Endothelial cell of umbilical vein (primary cell): ENCODE results near the gene OR51E2. TPM values are rescaled to one million over a fixed set of nuclear protein-coding genes. Genes with fewer than 3 reads are reported as not detected.

ENCODE experiments used
- BruUV-seq: library from RNA; stranded (reverse); fragments of 400-500 nt; replicated peaks from 2 replicates; lab custom pipeline; 2021; lab: Mats Ljungman, UMichigan
- CTCF ChIA-PET: fragments of 300-600, 350-600 bp; sonication (Branson Sonifier 250); formaldehyde crosslinking; loops from one replicate; lab custom pipeline; 2021; ENCODE audit warnings: antibody characterized with exemption, inconsistent platforms; lab: Charles Lee
- POLR2A ChIA-PET: fragments of 300-600, 350-600 bp; sonication (Branson Sonifier 250); formaldehyde crosslinking; loops from one replicate; lab custom pipeline; 2021; ENCODE audit warnings: antibody characterized with exemption, inconsistent platforms; lab: Charles Lee
- DNase-seq: peaks from one replicate; pipeline ENCODE4 v3.0.0-alpha.2; 2011; ENCODE audit warnings: low read depth, low spot score
- FAIRE-seq: peaks from 2 replicates; lab custom pipeline; 2011; peaks lifted over from hg19 to GRCh38; lab: Jason Lieb, UNC
- H2AFZ ChIP-seq: 2 replicates; pipeline ENCODE4 v1.6.0; 2012; ENCODE audit warnings: low read depth, low read length, control low read depth, inconsistent platforms
- H3K27ac ChIP-seq: 2 replicates; pipeline ENCODE4 v1.5.1; 2011; ENCODE audit warnings: low read depth, mild to moderate bottlenecking, control low read depth, low read length, moderate library complexity; ENCODE audit not compliant: insufficient read depth
- H3K27me3 ChIP-seq, 2 experiments: 2 replicates each; pipeline versions ENCODE4 v1.6.0 to v1.6.1; 2011; ENCODE audit warnings: low read length in 2 of 2, mixed read lengths in 1 of 2; ENCODE audit not compliant: control insufficient read depth in 2 of 2, insufficient read depth in 2 of 2
- H3K36me3 ChIP-seq, 2 experiments: 2 replicates in 1 of 2; 3 replicates in 1 of 2; pipeline ENCODE4 v1.5.1; 2011; ENCODE audit warnings: low read length in 2 of 2, mild to moderate bottlenecking in 1 of 2, moderate library complexity in 1 of 2; ENCODE audit not compliant: control insufficient read depth in 2 of 2, insufficient read depth in 2 of 2; ENCODE audit errors: extremely low read depth in 1 of 2
- H3K4me1 ChIP-seq: 3 replicates; pipeline ENCODE4 v1.5.1; 2011; ENCODE audit warnings: mild to moderate bottlenecking, low read length; ENCODE audit not compliant: control insufficient read depth, insufficient read depth; ENCODE audit errors: extremely low read depth
- H3K4me2 ChIP-seq: 2 replicates; pipeline ENCODE4 v1.6.1; 2011; ENCODE audit warnings: low read length, control low read depth, mixed read lengths; ENCODE audit not compliant: insufficient read depth
- H3K4me3 ChIP-seq, 3 experiments: fragments of 200-600 bp in 1 of 3; sonication (generic), shearing (Covaris generic) in 1 of 3; replicated peaks in 1 of 3; 2 replicates each; pipeline ENCODE4 v1.5.1; 2011 to 2016; ENCODE audit warnings: control low read depth in 3 of 3, low read length in 3 of 3, mild to moderate bottlenecking in 2 of 3, inconsistent platforms in 1 of 3, low read depth in 1 of 3, moderate library complexity in 1 of 3; ENCODE audit not compliant: insufficient read depth in 1 of 3
- H3K79me2 ChIP-seq: 2 replicates; pipeline ENCODE4 v1.6.0; 2012; ENCODE audit warnings: low read length, inconsistent platforms; ENCODE audit not compliant: control insufficient read depth, insufficient read depth
- H3K9ac ChIP-seq: replicated peaks from 2 replicates; pipeline ENCODE3; 2011; ENCODE audit warnings: low read length, control low read depth; ENCODE audit not compliant: insufficient read depth; ENCODE audit errors: extremely low read depth
- H3K9me1 ChIP-seq: replicated peaks from 3 replicates; pipeline ENCODE4 v1.6.0; 2011; ENCODE audit warnings: mild to moderate bottlenecking, low read length; ENCODE audit not compliant: control insufficient read depth, insufficient read depth; ENCODE audit errors: extremely low read depth
- H3K9me3 ChIP-seq: replicated peaks from 2 replicates; pipeline ENCODE4 v1.5.1; 2012; ENCODE audit warnings: low read length, inconsistent platforms; ENCODE audit not compliant: control insufficient read depth, insufficient read depth
- H4K20me1 ChIP-seq: replicated peaks from 2 replicates; pipeline ENCODE3; 2011; ENCODE audit warnings: mild to moderate bottlenecking, low read length; ENCODE audit not compliant: control insufficient read depth, insufficient read depth; ENCODE audit errors: extremely low read depth
- CTCF ChIP-seq, 2 donors: IDR thresholded peaks; 1 replicate in 1 of 2; 2 replicates in 1 of 2; pipeline ENCODE4 v1.5.1; 2011; ENCODE audit warnings: low read length in 2 of 2, mild to moderate bottlenecking in 2 of 2, moderate library complexity in 2 of 2, control low read depth in 1 of 2, inconsistent platforms in 1 of 2, low read depth in 1 of 2; ENCODE audit not compliant: insufficient read depth in 1 of 2; ENCODE audit errors: extremely low read depth in 1 of 2
- EZH2 ChIP-seq: IDR thresholded peaks from 2 replicates; pipeline ENCODE4 v1.6.1; 2012; ENCODE audit warnings: borderline replicate concordance, low read depth, mild to moderate bottlenecking, moderate library complexity, low read length, inconsistent platforms; ENCODE audit not compliant: severe bottlenecking
- FOS ChIP-seq: IDR thresholded peaks from 2 replicates; pipeline ENCODE4 v1.6.1; 2011; ENCODE audit warnings: mild to moderate bottlenecking, low read length, moderate library complexity, borderline replicate concordance; ENCODE audit not compliant: insufficient read depth
- GATA2 ChIP-seq: IDR thresholded peaks from 2 replicates; pipeline ENCODE4 v1.7.0; 2011; ENCODE audit warnings: low read depth, mild to moderate bottlenecking, moderate library complexity, mixed read lengths, low read length; ENCODE audit not compliant: insufficient read length, insufficient read depth
- JUN ChIP-seq: IDR thresholded peaks from 2 replicates; pipeline ENCODE4 v1.6.1; 2011; ENCODE audit warnings: borderline replicate concordance, low read depth; ENCODE audit not compliant: insufficient read length, insufficient read depth
- MAX ChIP-seq: IDR thresholded peaks from 2 replicates; pipeline ENCODE4 v1.6.1; 2011; ENCODE audit not compliant: insufficient read depth, insufficient read length
- MYC ChIP-seq: IDR thresholded peaks from one replicate; pipeline ENCODE4 v1.6.1; 2011; ENCODE audit warnings: mild to moderate bottlenecking, low read depth, low read length
- POLR2A ChIP-seq: IDR thresholded peaks from 2 replicates; pipeline ENCODE4 v1.6.1; 2012; ENCODE audit warnings: low read depth, mild to moderate bottlenecking, control low read depth, low read length
- POLR2AphosphoS5 ChIP-seq: IDR thresholded peaks from 2 replicates; pipeline ENCODE4 v1.6.1; 2012; ENCODE audit warnings: low read depth, mild to moderate bottlenecking, control low read depth, low read length, moderate library complexity; ENCODE audit not compliant: insufficient read depth
- dilution Hi-C: fragments of 300-500 bp; cut with MboI; formaldehyde crosslinking; loops from one replicate; pipeline ENCODE4 v1.15.0; 2019; ENCODE audit warnings: low sequenced_read_pairs; ENCODE audit not compliant: extremely low pct_ligation_motif_present
- intact Hi-C: fragments of 100-400 bp; cut with micrococcal nuclease; formaldehyde crosslinking; loops from one replicate; pipeline ENCODE4 v1.10.0; 2022
- polyA plus RNA-seq, 4 experiments: library from polyadenylated mRNA; depleted of rRNA in 3 of 4; stranded (reverse) in 3 of 4; unstranded in 1 of 4; fragments of >200 nt; gene quantifications; 2 replicates each; pipeline versions ENCODE4 v1.2.1 to v1.2.3, GENCODE V29; 2011 to 2012; ENCODE audit warnings: missing spikeins in 1 of 4
- total RNA-seq: library from RNA; stranded (reverse); gene quantifications from 2 replicates; pipeline ENCODE4 v1.2.3, GENCODE V29; 2021

The OR51E2 gene
- total and polyA plus RNA-seq, 2 donors (not counting 3 experiments of a cell fraction or from before 2014, with no cell fraction given): not detected

GRCh38 chr11:4671741-4672140, 25.9 kb downstream of the OR51E2 start:
- TF ChIP-seq FOS (no peak), EZH2 (no peak), JUN (no peak), POLR2A (no peak), MAX (no peak), POLR2AphosphoS5 (no peak), CTCF (IDR thresholded peaks at IDR 0.05; ENCODE audit: extremely low read depth in 1 of 2, insufficient read depth in 1 of 2, low read depth in 1 of 2, low read length in 2 of 2) (no peak), GATA2 (no peak), MYC (no peak)
- BruUV-seq: no TSS peak
- H3K4me3 ChIP-seq: no peak overlapping the region
- H3K27ac ChIP-seq: no peak overlapping the region
- no peak overlapping the region for H2AFZ ChIP-seq
- no peaks in the 10 kb centered on the region for H3K36me3 ChIP-seq
- ChIA-PET CTCF (no interaction called here), POLR2A (no interaction called here)
- H4K20me1 ChIP-seq: no peaks in the 10 kb centered on the region
- no peaks in the 10 kb centered on the region for H3K9me3 ChIP-seq
- dilution Hi-C loops (no loop called here), intact Hi-C loops (no loop called here)
- no peak for FAIRE-seq
- H3K79me2 ChIP-seq: no peaks in the 10 kb centered on the region
- no peaks in the 10 kb centered on the region for H3K9me1 ChIP-seq
- H3K27me3 ChIP-seq: no peaks in the 10 kb centered on the region
- H3K4me1 ChIP-seq: no peaks in the 10 kb centered on the region
- no peak overlapping the region for H3K9ac ChIP-seq
- no peak overlapping the region for H3K4me2 ChIP-seq
- DNase-seq: no peak
